ENCODE results near the gene CAVIN2. TPM values are rescaled to one million over a fixed set of nuclear protein-coding genes. Genes with fewer than 3 reads are reported as not detected.

CAVIN2 gene
- total and polyA plus RNA-seq, 12 donors = 11.9 to 41.9 (median 26.3) TPM

- DNase-seq = no peak
- H3K4me3 ChIP-seq = peak overlapping the region in 3 of 4 donors; percentile 5 to 49 (median 10)
- peaks cover 0 to 5% of the 10 kb centered on the region in 2 donors for H3K4me1 ChIP-seq (replicated peaks in 1 of 2)
- H3K36me3 ChIP-seq (replicated peaks in 1 of 2) = no peaks in the 10 kb centered on the region
- peak overlapping the region in 3 of 5 donors; percentile 29 to 83 (median 36) for H3K27ac ChIP-seq
- intact Hi-C loops (cut with DNase I) = no loop called here
- 44 to 65% (median 57%) methylated on average over 11 of the region's 11 CpGs for WGBS, 4 donors
- H3K9me3 ChIP-seq (replicated peaks in 1 of 3) = no peaks in the 10 kb centered on the region
- TF ChIP-seq CTCF (IDR thresholded peaks at IDR 0.05) = no peak
- TF ChIP-seq POLR2A (IDR thresholded peaks at IDR 0.05) = no peak
- no peaks in the 10 kb centered on the region for H3K27me3 ChIP-seq
Observed at GRCh38 chr2:191845876-191846514, 893 bp downstream of the CAVIN2 start.

DNA sequence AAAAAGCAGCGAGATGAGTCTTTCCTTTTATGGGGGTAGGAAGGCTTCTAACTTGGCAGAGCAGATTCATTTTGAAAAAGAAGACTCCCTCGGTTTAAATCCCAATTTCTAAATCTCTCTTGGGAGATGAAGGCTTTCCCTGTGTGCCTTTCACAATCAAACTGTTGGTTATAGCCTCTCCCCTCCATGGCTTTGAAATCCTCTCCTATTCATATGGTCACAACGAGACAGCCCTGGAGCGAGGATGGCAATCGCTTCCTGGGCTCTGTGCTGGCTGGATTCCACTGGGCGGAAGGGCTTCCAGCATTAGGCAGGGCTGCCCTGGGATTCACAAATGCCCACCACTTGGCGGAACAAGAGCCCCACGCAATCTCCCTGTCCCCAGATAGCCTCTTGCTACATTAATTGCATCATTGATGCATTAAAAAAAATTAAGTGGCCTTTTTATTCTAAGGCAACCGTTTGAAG lies 1.6 kb downstream of the CAVIN2 start:
- Histone ChIP-seq H3K27me3 (no peaks in the 10 kb centered on the region), H3K27ac (peak overlapping the region in 3 of 5 donors; percentile 29 to 83 (median 36)), H3K36me3 (replicated peaks in 1 of 2) (no peaks in the 10 kb centered on the region), H3K4me3 (peak overlapping the region in 1 of 4 donors; percentile 49), H3K4me1 (replicated peaks in 1 of 2) (peaks cover 0 to 5% of the 10 kb centered on the region in 2 donors), H3K9me3 (replicated peaks in 1 of 3) (no peaks in the 10 kb centered on the region)
- whole genome bisulfite sequencing, 4 donors = 21 to 42% (median 34%) methylated on average over 9 of the region's 9 CpGs
- TF ChIP-seq CTCF (IDR thresholded peaks at IDR 0.05) = no peak
- TF ChIP-seq POLR2A (IDR thresholded peaks at IDR 0.05) = no peak
- peak in 1 of 7 donors; percentile 14 for DNase-seq
- intact Hi-C loops (cut with DNase I) = no loop called here

GRCh38 chr2:191844706-191845105 lies 2.2 kb downstream of the CAVIN2 start:
- Histone ChIP-seq H3K27me3 (no peaks in the 10 kb centered on the region), H3K9me3 (replicated peaks in 1 of 3) (no peaks in the 10 kb centered on the region), H3K4me1 (replicated peaks in 1 of 2) (peaks cover 0 to 5% of the 10 kb centered on the region in 2 donors), H3K27ac (peak overlapping the region in 1 of 5 donors; percentile 83), H3K36me3 (replicated peaks in 1 of 2) (no peaks in the 10 kb centered on the region), H3K4me3 (peak overlapping the region in 1 of 4 donors; percentile 49)
- intact Hi-C loops (cut with DNase I) = no loop called here
- DNase-seq = no peak
- no peak for TF ChIP-seq POLR2A (IDR thresholded peaks at IDR 0.05)
- no peak for TF ChIP-seq CTCF (IDR thresholded peaks at IDR 0.05)
- 26 to 43% (median 41%) methylated on average over 1 of the region's 1 CpG for WGBS, 4 donors

GRCh38 chr2:191840921-191841320 lies 6.0 kb downstream of the CAVIN2 start:
- TF ChIP-seq CTCF (IDR thresholded peaks at IDR 0.05) (no peak), POLR2A (IDR thresholded peaks at IDR 0.05) (no peak)
- 67 to 82% (median 73%) methylated on average over 2 of the region's 2 CpGs for WGBS, 4 donors
- Histone ChIP-seq H3K27ac (no peak overlapping the region), H3K36me3 (replicated peaks in 1 of 2) (no peaks in the 10 kb centered on the region), H3K4me3 (no peak overlapping the region), H3K27me3 (no peaks in the 10 kb centered on the region), H3K4me1 (replicated peaks in 1 of 2) (no peaks in the 10 kb centered on the region), H3K9me3 (replicated peaks in 1 of 3) (no peaks in the 10 kb centered on the region)
- intact Hi-C loops (cut with DNase I) = no loop called here
- no peak for DNase-seq
